Activated CD4-positive, alpha-beta T cell treated with anti-CD3 and anti-CD28 coated beads for 4 hours (primary cell): ENCODE measurements around the gene ASB2.

ENCODE experiments used
- DNase-seq, 2 donors: peaks; one replicate each; pipeline ENCODE4 v3.0.0-alpha.2; 2020

ASB2 gene

DNA sequence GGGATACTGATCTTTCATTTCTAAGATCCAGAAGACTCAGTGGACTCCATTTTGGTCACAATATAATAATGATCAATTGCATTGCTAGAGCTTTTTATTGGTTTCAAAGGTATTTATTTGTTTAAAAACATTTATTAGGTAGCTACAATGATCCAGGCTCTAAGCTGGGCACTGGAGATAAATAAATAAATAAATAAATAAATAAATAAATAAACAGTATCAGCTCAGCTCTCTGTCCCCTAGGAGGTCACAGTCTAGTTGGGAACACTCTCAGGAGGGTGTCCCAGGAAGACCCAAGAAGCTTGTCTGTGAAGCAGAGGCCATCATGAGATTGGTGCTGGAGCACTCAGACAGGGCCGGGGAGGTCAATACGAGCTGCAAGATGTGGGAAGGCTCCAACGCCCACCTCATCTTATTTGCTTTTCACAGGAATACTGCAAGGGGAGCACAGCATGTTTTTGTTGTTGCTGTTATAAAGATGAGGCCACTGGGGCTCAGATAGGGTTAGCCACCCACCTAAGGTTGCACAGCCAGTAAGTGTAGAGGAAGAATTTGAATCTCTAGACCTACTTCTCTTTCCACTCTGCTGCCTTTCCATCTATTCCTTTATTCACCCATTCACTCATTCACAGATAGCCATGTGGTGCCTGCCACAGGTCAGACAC, 15.5 kb downstream of the ASB2 start:
- no peak for DNase-seq

GRCh38 chr14:93960108-93960475, 16.3 kb downstream of the ASB2 start:
- peak; percentile 39 to 47 for DNase-seq

- peak; percentile 90 to 93 for DNase-seq
Measured at GRCh38 chr14:93959239-93960107, 16.9 kb downstream of the ASB2 start.

GRCh38 chr14:93958567-93959238, 17.7 kb downstream of the ASB2 start:
- DNase-seq: no peak

GRCh38 chr14:93957751-93958566, 18.4 kb downstream of the ASB2 start:
- no peak for DNase-seq

DNA sequence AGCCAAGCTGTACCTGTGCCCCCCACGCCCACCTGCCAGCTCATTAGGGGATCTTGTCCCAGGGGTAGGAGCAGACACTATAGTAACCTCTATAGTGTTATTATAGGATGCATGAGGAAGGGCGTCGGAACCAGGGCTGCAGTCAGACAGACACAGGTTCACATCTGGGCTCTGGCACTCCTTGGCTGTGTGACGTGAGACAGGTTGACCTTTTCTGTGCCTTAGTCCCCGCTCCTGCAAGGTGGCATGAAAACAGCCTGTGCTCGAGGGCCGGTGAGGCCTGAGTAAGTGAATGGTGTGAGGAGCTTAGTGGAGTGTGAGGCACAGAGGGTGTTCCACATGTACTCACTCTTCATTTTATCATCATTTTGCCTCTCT, 19.0 kb downstream of the ASB2 start:
- DNase-seq: no peak

DNA sequence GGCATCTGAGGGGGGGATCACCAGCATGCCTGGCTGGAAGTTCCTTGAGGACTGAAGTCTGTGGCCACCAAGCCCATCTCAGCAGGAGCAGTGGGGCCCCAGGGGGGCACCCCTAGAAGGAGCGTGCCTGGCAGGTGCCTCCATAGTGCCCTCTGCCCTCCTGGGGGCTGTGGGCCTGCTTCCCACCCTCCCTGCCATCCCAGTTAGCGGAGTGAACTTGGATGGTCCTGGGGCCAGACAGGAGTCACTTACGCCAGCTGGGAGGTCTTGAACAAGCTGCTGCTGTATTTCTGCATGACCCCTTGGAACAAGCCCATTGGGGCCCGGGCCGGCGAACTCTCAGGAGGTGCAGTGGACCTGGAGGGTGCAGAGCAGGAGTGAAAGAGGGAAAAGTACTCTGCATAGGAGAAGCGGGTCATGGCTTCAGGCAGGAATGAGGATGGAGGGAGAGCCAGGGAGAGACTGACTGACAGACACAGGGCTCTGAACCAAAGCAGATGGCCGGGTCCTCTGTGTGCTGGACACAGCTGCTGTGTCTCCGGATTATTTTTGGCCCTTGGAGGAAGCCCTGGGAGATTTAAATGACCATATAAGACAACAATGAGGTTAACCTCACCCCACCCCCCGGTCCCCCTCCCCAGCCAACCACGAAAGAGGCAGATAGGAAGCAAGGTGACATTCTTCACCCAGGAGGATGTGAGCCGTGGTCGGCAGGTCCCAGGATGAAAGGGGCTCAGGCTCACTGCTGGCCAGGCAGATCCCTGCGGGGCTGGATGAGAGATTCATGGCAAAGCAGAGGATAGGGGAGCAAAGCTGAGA, 19.6 kb downstream of the ASB2 start:
- DNase-seq: no peak

- no peak for DNase-seq
Measured at GRCh38 chr14:93955850-93956481, 20.4 kb downstream of the ASB2 start.

DNA sequence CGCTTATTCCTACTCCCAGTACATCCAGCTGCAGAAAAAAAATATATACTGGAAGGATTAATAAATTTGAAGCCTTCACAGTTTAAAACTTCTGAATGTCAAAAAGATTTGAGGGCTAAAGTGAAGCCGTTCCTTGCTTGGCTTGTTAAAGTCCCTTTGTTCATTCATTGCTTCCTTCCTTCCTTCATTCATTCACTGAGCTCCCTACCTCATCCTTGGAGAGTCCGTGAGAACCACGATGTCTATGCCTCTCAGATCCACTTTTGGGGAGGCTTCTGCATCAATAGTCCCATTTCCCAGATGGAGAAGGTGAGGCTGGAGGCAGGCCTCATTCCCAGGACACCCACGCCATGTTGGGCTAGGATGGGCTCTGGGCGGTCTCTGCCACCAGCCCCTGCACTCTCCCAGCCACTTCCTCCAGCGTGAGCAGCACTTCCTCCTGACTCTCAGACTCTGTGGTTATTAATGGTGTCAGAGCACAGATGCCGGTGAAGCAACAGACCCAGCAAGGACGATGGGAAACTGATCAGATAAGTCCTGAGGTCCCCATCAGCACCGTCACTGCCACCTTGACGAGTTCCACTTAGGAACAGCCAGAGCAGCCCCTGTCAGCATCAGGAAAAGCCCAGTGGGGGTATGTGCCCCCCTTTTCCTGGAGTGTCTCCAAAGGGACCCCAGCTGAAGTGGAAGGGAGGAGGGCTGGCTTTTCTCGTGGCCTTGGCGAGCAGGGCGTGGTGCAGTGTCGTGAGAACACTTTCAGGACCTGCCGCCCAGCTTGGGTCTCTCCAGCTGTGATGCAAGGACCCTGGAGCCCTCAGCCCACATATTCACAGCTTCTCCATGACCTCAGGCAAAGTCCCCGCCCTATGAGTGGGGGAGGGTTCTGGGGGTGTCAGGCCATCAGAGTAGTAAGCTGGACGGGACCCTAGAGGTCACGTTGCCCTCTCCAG, 21.2 kb downstream of the ASB2 start:
- DNase-seq: peak in 1 of 2 donors; percentile 37

DNA sequence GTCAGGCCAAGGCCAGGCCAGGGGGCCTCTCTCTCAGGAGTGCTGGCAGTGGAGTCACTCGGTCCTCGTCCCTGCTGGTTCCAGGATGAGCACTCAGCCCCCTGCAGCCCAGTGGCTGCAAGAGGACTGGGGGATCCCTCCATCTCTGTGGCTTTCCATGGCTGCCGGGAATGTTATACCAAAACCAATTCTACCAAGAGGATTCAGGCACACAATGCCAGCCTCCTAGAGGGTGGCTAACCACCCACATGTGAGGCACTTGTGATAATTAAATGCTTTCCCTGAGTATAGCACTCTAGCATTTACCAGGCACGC, 21.9 kb downstream of the ASB2 start:
- no peak for DNase-seq

GRCh38 chr14:93953739-93954515, 22.4 kb downstream of the ASB2 start:
- no peak for DNase-seq

- no peak for DNase-seq
Measured at GRCh38 chr14:93953263-93953662, 23.1 kb downstream of the ASB2 start.

- no peak for DNase-seq
Measured at GRCh38 chr14:93952829-93953228, 23.5 kb downstream of the ASB2 start.

- no peak for DNase-seq
Measured at GRCh38 chr14:93951635-93952540, 24.5 kb downstream of the ASB2 start.

DNA sequence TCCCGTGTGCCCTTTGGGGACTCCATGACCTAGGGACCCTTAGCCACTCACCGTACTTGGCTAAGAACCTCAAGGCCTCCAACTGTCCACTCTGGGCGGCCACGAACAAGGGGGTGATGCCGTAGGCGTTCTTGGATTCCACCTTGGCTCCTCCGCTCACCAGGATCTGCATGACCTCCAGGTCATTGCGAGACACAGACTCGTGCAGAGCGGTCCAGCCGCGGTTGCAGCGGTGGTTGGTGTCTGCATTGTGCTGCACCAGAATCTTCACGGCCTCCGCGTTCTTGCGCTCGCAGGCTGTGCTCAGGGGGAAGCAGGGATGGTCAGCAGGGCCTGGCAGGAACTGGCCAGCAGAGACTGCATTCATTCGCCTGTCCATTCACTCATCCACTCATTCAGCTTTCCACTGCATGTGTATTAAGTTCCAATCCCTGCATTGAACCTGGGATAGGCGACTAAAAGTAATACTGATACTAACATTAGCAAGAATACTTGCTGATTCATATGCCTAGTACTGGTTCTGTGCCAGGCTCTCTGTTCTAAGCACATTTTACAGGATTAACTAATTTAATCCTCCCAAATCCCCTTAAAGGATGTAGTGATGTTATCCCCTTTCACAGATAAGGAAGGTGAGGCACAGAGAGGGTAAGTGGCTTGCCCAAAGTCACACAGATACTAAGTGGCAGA, 25.3 kb downstream of the ASB2 start:
- DNase-seq: no peak

- DNase-seq: no peak
Measured at GRCh38 chr14:93949511-93950075, 26.8 kb downstream of the ASB2 start.

DNA sequence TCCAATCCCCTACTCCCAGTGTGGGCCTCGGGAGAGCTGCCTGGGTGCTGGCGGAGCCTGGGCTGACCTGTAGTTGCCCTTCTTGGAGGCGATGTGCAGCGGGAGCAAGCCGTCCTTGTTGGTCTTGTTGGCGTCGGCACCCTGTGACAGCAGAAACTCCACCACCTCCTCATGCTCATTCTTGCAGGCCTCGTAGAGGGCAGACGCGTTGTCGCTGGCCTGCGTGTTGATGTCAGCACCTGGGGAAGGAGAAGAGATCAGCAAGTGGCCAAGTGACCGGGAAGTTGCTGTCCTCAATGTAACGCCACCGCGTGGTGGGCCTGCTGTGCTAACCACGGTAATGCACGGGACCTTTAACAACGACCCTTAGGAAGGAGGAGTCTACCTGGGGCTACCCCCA, 29.1 kb downstream of the ASB2 start:
- DNase-seq: no peak
